H9 (cell line): ENCODE measurements around the gene PID1. TPM values are rescaled to one million over a fixed set of nuclear protein-coding genes. Genes with fewer than 3 reads are reported as not detected.

Source experiments
- DNase-seq: peaks from one replicate; pipeline ENCODE4 v3.0.0-alpha.2; 2017
- H2AFZ ChIP-seq: one replicate; pipeline ENCODE4 v1.6.1; 2013; ENCODE audit warnings: mild to moderate bottlenecking, low read length, control low read depth, moderate library complexity
- H2AK5ac ChIP-seq: 2 replicates; pipeline ENCODE4 v1.6.1; 2013; ENCODE audit warnings: low read length, control low read depth, mixed read lengths; ENCODE audit not compliant: insufficient read length
- H2BK120ac ChIP-seq: one replicate; pipeline ENCODE4 v1.6.1; 2013; ENCODE audit warnings: low read depth, mild to moderate bottlenecking, low read length, control low read depth, inconsistent platforms; ENCODE audit not compliant: poor library complexity, severe bottlenecking
- H2BK12ac ChIP-seq: 2 replicates; pipeline ENCODE4 v1.6.1; 2013; ENCODE audit warnings: low read length, control low read depth, mixed read lengths, low read depth; ENCODE audit not compliant: insufficient read length
- H2BK15ac ChIP-seq: 2 replicates; pipeline ENCODE4 v1.6.1; 2013; ENCODE audit warnings: low read depth, low read length, control low read depth
- H2BK20ac ChIP-seq: one replicate; pipeline ENCODE4 v1.6.1; 2013; ENCODE audit warnings: low read depth, mild to moderate bottlenecking, low read length, control low read depth, inconsistent platforms; ENCODE audit not compliant: poor library complexity, severe bottlenecking
- H2BK5ac ChIP-seq: 2 replicates; pipeline ENCODE4 v1.6.1; 2013; ENCODE audit warnings: low read length, control low read depth, mixed read lengths; ENCODE audit not compliant: insufficient read length
- H3K14ac ChIP-seq: 2 replicates; pipeline ENCODE4 v1.6.1; 2013; ENCODE audit warnings: low read length, control low read depth; ENCODE audit not compliant: insufficient read depth
- H3K18ac ChIP-seq: 2 replicates; pipeline ENCODE4 v1.6.1; 2013; ENCODE audit warnings: low read depth, mild to moderate bottlenecking, mixed read lengths, low read length, control low read depth; ENCODE audit not compliant: insufficient read length
- H3K23ac ChIP-seq: 2 replicates; pipeline ENCODE4 v1.6.1; 2013; ENCODE audit warnings: low read length, control low read depth, mixed read lengths, low read depth; ENCODE audit not compliant: insufficient read length
- H3K23me2 ChIP-seq: 2 replicates; pipeline ENCODE4 v1.6.1; 2013; ENCODE audit warnings: low read depth, mild to moderate bottlenecking, mixed read lengths, low read length, control low read depth; ENCODE audit not compliant: insufficient read length, poor library complexity, severe bottlenecking
- H3K27ac ChIP-seq: 2 replicates; pipeline ENCODE4 v1.5.1; 2013; ENCODE audit warnings: low read length, control low read depth, mixed read lengths, low read depth; ENCODE audit not compliant: insufficient read length
- H3K27me3 ChIP-seq: 2 replicates; pipeline ENCODE4 v1.6.1; 2013; ENCODE audit warnings: low read length, control low read depth, inconsistent platforms; ENCODE audit not compliant: insufficient read depth
- H3K4ac ChIP-seq: 2 replicates; pipeline ENCODE4 v1.6.1; 2013; ENCODE audit warnings: low read depth, mild to moderate bottlenecking, control low read depth, inconsistent platforms, low read length, moderate library complexity
- H3K4me1 ChIP-seq: 2 replicates; pipeline ENCODE4 v1.6.1; 2013; ENCODE audit warnings: low read length, control low read depth, inconsistent platforms; ENCODE audit not compliant: insufficient read depth
- H3K4me2 ChIP-seq: 2 replicates; pipeline ENCODE4 v1.6.1; 2013; ENCODE audit warnings: low read length, control low read depth, mixed read lengths; ENCODE audit not compliant: insufficient read length, insufficient read depth
- H3K56ac ChIP-seq: 2 replicates; pipeline ENCODE4 v1.6.1; 2013; ENCODE audit warnings: low read depth, mild to moderate bottlenecking, mixed read lengths, low read length, control low read depth; ENCODE audit not compliant: insufficient read length
- H3K79me1 ChIP-seq: 2 replicates; pipeline ENCODE4 v1.6.1; 2013; ENCODE audit warnings: low read depth, mild to moderate bottlenecking, moderate library complexity, low read length, control low read depth, inconsistent platforms; ENCODE audit not compliant: insufficient read depth, poor library complexity, severe bottlenecking
- H3K79me2 ChIP-seq: 2 replicates; pipeline ENCODE4 v1.6.1; 2013; ENCODE audit warnings: low read length, control low read depth, inconsistent platforms; ENCODE audit not compliant: insufficient read depth
- H3K9ac ChIP-seq: 2 replicates; pipeline ENCODE4 v1.6.1; 2013; ENCODE audit warnings: low read length, control low read depth, mixed read lengths; ENCODE audit not compliant: insufficient read length; ENCODE audit errors: extremely low read depth
- H3K9me3 ChIP-seq: one replicate; pipeline ENCODE4 v1.6.1; 2013; ENCODE audit warnings: low read depth, low read length, inconsistent platforms; ENCODE audit not compliant: control insufficient read depth
- H3T11ph ChIP-seq: one replicate; pipeline ENCODE4 v1.6.1; 2013; ENCODE audit warnings: mild to moderate bottlenecking, low read length, control low read depth, inconsistent platforms
- H4K20me1 ChIP-seq: one replicate; pipeline ENCODE4 v1.6.1; 2013; ENCODE audit not compliant: control insufficient read depth, insufficient read length, insufficient read depth
- H4K5ac ChIP-seq: 2 replicates; pipeline ENCODE4 v1.6.1; 2013; ENCODE audit warnings: low read depth, mild to moderate bottlenecking, mixed read lengths, low read length, control low read depth; ENCODE audit not compliant: insufficient read length
- H4K8ac ChIP-seq: replicated peaks from 2 replicates; pipeline ENCODE4 v1.6.1; 2013; ENCODE audit warnings: low read length, control low read depth, mixed read lengths, low read depth; ENCODE audit not compliant: insufficient read length
- H4K91ac ChIP-seq: 2 replicates; pipeline ENCODE4 v1.6.1; 2013; ENCODE audit warnings: low read depth, mild to moderate bottlenecking, moderate library complexity, mixed read lengths, low read length, control low read depth; ENCODE audit not compliant: insufficient read length
- H3K27ac Mint-ChIP-seq, 3 experiments: 2 replicates in 2 of 3; 3 replicates in 1 of 3; pipeline ENCODE4 v1.8.0; 2020 to 2021; ENCODE audit warnings: mixed read lengths in 3 of 3, mild to moderate bottlenecking in 1 of 3, moderate library complexity in 1 of 3
- H3K27me3 Mint-ChIP-seq: 2 replicates; pipeline ENCODE4 v1.8.0; 2021; ENCODE audit warnings: low read depth, mild to moderate bottlenecking, moderate library complexity, mixed read lengths
- H3K36me3 Mint-ChIP-seq, 3 experiments: 2 replicates in 2 of 3; 3 replicates in 1 of 3; pipeline ENCODE4 v1.8.0; 2020 to 2021; ENCODE audit warnings: low read depth in 3 of 3, mixed read lengths in 3 of 3; ENCODE audit not compliant: insufficient read depth in 1 of 3
- H3K4me1 Mint-ChIP-seq, 2 experiments: 2 replicates each; pipeline ENCODE4 v1.8.0; 2020; ENCODE audit warnings: mixed read lengths in 2 of 2
- H3K4me3 Mint-ChIP-seq, 2 experiments: 2 replicates in 1 of 2; 3 replicates in 1 of 2; pipeline ENCODE4 v1.8.0; 2020 to 2021; ENCODE audit warnings: mild to moderate bottlenecking in 2 of 2, mixed read lengths in 2 of 2, moderate library complexity in 1 of 2
- H3K9me3 Mint-ChIP-seq, 2 experiments: 2 replicates in 1 of 2; 3 replicates in 1 of 2; pipeline ENCODE4 v1.8.0; 2020; ENCODE audit warnings: mild to moderate bottlenecking in 2 of 2, mixed read lengths in 2 of 2, moderate library complexity in 1 of 2
- WGBS: extraction: QIAGEN DNeasy Blood & Tissue Kit; methylation state at CpG from one replicate; pipeline ENCODE4 v1.1.7; 2013; ENCODE audit warnings: missing lambda C conversion rate, low lambda C conversion rate, mixed read lengths; ENCODE audit not compliant: insufficient read length; ENCODE audit errors: extremely low coverage; 5-methylcytosine and 5-hydroxymethylcytosine counted together
- total RNA-seq: library from RNA; stranded (reverse); gene quantifications from 2 replicates; pipeline ENCODE4 v1.2.1, GENCODE V29; 2021
- TF ChIP-seq, protein P1 (sequence below): fragments of 200-600 bp; sonication (generic); conservative IDR thresholded peaks from 3 replicates; pipeline ENCODE4 v1.8.0; 2021; ENCODE audit warnings: antibody characterized with exemption, mild to moderate bottlenecking

Gene PID1
- total RNA-seq, 1 experiment from 2014 or later: 1.4 TPM

DNA sequence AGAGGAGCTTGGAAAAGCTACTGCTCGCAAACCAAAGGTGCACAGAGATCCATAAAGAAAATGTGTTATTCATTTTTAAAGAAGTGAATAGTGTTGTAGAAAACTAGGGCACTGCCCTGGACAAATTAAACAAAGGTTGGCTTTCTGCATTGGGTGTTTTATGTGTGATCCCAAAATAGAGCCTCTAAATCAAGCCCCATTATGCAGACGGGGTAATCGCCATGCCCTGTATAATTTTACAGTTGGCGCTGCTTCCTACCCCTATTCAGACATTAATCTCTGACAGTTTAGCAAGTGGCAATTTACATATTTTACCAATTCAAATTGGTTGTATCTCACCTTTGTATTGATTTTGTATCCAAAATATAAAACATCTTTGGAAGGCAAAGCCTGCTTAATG lies 109.1 kb downstream of the PID1 start:
- DNase-seq: no peak
- Mint-ChIP-seq H3K4me1 (peaks cover 6 to 9% of the 10 kb centered on the region in 2 experiments), H3K36me3 (no peaks in the 10 kb centered on the region), H3K27me3 (no peaks in the 10 kb centered on the region), H3K9me3 (no peaks in the 10 kb centered on the region), H3K4me3 (no peak overlapping the region), H3K27ac (no peak overlapping the region)
- H2BK5ac ChIP-seq: no peak overlapping the region
- no peak overlapping the region for H3T11ph ChIP-seq
- no peak overlapping the region for H3K23ac ChIP-seq
- H3K56ac ChIP-seq: no peak overlapping the region
- H2BK20ac ChIP-seq: no peak overlapping the region
- no peaks in the 10 kb centered on the region for H3K79me1 ChIP-seq
- H2BK120ac ChIP-seq: no peak overlapping the region
- no peak overlapping the region for H2BK12ac ChIP-seq
- no peak overlapping the region for H2AK5ac ChIP-seq
- H3K27ac ChIP-seq: no peak overlapping the region
- no peaks in the 10 kb centered on the region for H3K23me2 ChIP-seq
- no peak overlapping the region for H4K91ac ChIP-seq
- no peaks in the 10 kb centered on the region for H3K27me3 ChIP-seq
- TF ChIP-seq, protein P1, sequence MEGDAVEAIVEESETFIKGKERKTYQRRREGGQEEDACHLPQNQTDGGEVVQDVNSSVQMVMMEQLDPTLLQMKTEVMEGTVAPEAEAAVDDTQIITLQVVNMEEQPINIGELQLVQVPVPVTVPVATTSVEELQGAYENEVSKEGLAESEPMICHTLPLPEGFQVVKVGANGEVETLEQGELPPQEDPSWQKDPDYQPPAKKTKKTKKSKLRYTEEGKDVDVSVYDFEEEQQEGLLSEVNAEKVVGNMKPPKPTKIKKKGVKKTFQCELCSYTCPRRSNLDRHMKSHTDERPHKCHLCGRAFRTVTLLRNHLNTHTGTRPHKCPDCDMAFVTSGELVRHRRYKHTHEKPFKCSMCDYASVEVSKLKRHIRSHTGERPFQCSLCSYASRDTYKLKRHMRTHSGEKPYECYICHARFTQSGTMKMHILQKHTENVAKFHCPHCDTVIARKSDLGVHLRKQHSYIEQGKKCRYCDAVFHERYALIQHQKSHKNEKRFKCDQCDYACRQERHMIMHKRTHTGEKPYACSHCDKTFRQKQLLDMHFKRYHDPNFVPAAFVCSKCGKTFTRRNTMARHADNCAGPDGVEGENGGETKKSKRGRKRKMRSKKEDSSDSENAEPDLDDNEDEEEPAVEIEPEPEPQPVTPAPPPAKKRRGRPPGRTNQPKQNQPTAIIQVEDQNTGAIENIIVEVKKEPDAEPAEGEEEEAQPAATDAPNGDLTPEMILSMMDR: no peak
- H3K4ac ChIP-seq: no peak overlapping the region
- no peaks in the 10 kb centered on the region for H3K9me3 ChIP-seq
- H3K14ac ChIP-seq: no peak overlapping the region
- no peak overlapping the region for H3K4me2 ChIP-seq
- H3K4me1 ChIP-seq: 0 out of 2 replicates have a peak, but pooled peaks cover 2% of the 10 kb centered on the region
- no peak overlapping the region for H2AFZ ChIP-seq
- H2BK15ac ChIP-seq: no peak overlapping the region
- H3K79me2 ChIP-seq: no peaks in the 10 kb centered on the region
- no CpG with 5 or more reads among the region's 4 CpGs for WGBS
- no peak overlapping the region for H3K9ac ChIP-seq
- H3K18ac ChIP-seq: no peak overlapping the region
- H4K5ac ChIP-seq: no peak overlapping the region
- no peak overlapping the region for H4K8ac ChIP-seq
- no peaks in the 10 kb centered on the region for H4K20me1 ChIP-seq
